NOMO-1 treated with DMSO at 0.1 percent for 48 hours (cell line): ENCODE results near the gene NINJ2.

Source experiments
- DNase-seq: peaks from one replicate; lab custom pipeline; 2025; ENCODE audit not compliant: unreplicated experiment; lab: John Stamatoyannopoulos, UW

Gene NINJ2

DNA sequence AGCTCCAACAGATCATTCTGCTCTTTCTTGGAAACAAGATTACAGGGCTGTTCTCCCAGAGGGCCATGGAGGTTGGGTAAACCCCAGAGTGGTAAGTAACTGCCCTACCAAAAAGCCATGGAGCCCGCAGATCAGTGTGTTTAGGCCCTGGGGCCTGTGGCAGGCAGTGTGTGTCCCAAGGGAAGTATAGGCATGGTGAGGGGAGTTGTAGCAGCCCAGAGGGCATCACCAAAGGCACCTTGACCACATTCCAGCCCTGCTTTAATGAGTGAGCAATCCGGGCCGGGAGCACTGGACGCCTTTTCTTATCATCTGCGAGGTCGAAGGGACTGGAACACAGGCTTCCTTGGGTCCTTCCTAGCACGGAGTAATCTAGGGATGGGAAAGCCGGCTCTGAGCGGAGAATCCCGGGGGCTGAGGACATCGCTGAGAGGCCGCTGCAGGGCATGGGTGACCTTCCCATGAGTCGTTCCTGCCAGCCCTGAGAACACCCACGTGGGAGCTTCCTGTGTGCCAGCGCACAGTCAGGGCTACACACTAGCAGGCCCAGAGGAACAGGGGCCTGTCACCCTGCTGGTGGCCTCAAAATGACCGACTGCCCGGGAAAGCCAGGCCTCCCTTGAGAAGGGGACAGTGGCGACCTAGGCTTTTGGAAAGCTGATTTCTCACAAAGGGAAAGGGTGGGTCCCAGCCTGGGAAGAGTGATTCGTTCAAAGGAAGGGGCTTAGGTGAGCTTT lies 91.3 kb downstream of the NINJ2 start:
- no peak for DNase-seq

DNA sequence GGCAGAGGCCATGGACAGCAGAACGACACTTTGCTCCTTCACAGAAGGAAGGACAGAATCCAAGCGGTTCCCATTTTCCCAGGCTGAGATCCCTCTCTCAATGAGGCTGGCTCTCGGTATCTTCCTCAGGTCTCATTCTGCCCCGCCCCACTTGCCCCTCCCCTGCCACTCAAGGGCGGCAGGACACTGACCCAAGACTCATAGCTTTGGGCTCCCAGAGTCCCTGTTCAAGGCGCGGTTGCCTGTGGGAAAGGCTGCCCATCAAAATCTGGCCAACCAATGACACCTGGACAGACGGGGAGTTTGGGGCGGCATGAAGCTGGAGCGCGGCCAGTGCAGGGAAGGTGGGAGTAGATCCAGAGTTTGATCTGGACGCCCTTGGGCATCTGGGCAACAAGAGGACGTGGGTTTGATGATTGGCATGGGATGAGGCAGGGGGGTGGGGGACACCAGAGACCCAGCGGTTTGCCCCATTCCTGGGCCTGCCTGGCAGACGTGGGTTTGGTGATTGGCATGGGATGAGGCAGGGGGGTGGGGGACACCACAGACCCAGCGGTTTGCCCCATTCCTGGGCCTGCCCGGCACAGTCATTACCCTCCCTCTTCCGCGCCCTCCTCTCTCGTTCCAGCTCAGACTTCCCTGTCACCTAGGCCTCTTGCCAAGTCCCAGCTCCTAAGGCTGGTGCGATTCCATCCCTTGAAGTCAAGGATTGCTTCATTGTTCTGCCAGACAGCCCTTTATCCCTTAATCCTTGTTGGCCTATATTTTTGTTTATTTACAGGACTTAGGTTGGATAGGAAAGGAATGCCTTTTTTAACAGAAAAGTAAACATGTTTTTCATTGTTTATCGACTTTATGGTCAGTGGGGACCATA lies 92.1 kb downstream of the NINJ2 start:
- no peak for DNase-seq

DNA sequence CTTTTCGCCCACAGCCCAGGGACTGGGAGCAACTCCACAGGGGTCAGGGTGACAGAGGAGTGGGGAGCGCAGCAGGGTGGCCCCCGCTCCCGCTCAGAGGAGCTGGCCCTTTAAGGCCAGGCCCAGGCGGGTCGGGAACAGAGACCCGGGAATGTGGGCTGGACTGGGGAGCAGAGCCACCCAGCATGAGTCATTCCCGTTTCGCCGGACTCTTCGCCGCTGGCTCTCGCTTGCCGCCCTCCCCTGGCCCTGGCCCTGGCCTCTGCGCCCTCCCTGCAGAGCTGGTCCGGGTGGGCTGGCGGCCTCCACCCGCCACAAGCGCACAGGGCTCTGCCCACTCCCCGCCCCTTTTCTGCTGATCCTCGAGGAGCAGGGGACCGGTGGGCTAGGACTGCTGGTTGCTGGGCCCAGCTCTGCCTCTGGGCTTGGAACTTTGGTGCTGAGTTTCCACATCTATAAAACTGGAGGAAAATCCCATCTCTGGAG lies 92.8 kb downstream of the NINJ2 start:
- no peak for DNase-seq

DNA sequence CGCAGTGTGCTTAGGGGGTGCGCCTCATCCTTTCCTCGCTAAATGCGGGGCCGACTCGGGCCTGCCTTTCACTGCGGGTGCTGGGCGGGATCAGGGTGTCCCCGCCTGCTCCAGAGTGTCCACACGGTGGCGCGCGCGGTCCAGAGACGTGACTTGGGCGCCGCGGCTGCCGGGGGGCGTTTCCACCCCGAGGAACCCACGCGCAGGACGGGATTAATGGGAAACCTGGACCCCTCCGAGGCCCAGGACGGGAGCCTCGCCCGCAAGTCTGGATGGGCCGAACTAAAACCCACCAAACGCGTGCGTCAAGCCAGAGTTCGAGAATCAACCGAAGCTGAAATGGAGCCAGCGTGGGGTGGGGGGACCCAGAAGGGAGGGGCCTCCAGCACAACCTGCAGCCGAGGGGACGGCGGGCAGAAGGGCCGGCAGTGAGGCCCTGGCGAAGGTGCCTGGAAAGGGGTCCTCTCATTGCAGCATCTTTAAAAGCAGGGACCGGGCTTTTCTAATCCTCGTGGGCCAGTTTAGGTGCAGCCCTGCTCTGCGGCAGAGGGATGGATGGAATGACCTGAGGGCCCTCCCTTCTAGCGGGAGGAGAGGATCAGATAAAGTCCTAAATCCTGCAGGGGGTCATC lies 93.3 kb downstream of the NINJ2 start:
- peak; percentile 62 for DNase-seq

DNA sequence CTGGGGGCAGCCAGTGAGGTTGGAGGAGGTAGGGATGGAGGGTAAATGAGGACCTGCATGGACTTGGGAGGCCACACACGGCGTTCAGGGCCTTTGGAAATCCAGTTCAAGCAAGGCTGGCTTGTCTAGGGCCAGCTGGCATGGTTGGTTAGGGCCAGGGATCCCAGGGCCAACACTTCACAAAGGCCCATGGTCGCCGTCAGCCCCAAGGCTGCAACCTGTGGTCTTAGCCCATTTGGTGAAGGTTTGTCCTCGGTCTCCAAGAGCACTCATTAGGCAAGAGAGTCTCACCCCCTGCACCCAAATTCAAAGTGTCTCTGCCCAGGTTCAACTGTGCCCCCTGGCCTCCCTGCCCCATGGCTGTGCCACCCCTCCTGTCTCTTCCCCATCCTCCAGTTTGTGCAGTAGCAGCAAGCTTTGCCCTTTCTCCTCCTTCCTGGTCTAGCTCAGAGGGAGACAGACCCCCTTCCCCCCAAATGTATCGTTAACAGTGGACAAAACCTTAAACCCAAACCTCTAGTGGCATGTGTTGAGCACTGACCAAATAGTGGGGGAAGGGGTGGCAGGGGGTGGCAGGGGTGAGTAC lies 94.1 kb downstream of the NINJ2 start:
- no peak for DNase-seq

GRCh38 chr12:568486-568885 lies 94.8 kb downstream of the NINJ2 start:
- DNase-seq: no peak

GRCh38 chr12:565589-566105 lies 97.6 kb downstream of the NINJ2 start:
- DNase-seq: no peak

DNA sequence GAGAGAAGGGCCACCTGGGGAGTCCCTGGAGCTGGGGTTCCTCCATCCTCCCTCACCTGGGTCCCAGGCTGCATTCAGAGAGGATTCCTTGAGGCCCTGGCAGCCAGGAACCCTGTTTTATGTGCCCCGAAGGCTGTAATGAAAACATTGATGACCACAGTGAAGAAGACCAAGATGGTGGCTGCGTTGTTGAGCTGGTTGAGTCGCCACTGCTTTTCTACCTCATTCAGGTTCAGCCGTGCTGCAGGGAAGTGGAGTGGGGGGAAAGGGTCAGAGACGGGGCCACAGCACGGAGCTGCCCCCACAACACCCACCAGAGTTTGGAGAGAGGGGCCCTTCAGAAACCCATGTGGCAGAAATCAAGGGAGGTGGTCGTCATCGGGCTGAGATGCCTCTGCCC lies 98.1 kb downstream of the NINJ2 start:
- DNase-seq: no peak

GRCh38 chr12:563787-564298 lies 99.4 kb downstream of the NINJ2 start:
- peak; percentile 19 for DNase-seq

- DNase-seq: peak; percentile 19
Measured at GRCh38 chr12:563250-563781, 99.9 kb downstream of the NINJ2 start.

GRCh38 chr12:562634-563033 lies 100.6 kb downstream of the NINJ2 start:
- DNase-seq: no peak

GRCh38 chr12:561908-562593 lies 101.2 kb downstream of the NINJ2 start:
- peak; percentile 84 for DNase-seq

DNA sequence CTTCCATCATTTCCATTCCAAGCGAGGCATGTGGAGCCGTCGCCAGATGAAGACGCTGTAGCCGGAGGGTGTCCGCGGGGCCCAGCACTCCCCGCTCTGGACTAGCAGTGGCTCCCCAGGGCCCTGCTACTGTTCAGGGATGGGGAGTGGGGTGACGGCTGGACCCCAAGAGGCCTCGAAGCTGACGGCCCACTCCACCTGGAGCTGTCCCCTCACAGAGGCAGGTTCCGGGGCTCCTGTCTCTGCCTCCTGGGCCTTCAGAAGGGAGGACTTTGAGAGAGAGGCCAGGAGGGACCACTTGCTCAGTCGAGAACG lies 101.9 kb downstream of the NINJ2 start:
- DNase-seq: no peak

GRCh38 chr12:560691-561390 lies 102.4 kb downstream of the NINJ2 start:
- no peak for DNase-seq

DNA sequence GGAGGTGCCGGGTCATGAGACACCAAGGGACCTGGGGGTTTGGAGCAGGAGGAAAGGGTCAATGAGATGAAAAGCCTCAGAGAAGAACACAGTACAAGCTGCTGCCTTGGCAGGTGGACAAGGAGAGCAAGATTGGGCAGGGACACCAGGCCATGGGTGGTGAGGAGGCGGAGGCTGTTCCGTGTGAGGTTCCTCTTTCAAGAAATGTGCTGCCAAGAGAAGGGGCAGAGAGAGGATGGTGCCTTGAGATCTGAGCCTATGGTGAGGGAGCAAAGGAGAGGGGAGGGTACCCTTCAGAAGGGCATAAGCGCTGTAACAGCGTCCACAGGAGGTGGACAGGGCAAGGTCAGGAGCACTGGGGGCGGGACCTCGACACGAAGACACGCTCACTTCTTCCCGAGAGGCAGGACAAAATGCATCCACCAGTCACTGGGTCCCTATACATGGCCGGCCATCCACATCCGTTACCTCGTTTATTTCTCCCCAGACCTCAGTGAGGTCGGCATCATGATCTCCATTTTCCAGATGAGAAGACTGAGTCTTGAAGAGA lies 103.3 kb downstream of the NINJ2 start:
- DNase-seq: peak; percentile 31

GRCh38 chr12:559208-559905 lies 103.9 kb downstream of the NINJ2 start:
- no peak for DNase-seq

- no peak for DNase-seq
Measured at GRCh38 chr12:558580-558979, 104.7 kb downstream of the NINJ2 start.

DNA sequence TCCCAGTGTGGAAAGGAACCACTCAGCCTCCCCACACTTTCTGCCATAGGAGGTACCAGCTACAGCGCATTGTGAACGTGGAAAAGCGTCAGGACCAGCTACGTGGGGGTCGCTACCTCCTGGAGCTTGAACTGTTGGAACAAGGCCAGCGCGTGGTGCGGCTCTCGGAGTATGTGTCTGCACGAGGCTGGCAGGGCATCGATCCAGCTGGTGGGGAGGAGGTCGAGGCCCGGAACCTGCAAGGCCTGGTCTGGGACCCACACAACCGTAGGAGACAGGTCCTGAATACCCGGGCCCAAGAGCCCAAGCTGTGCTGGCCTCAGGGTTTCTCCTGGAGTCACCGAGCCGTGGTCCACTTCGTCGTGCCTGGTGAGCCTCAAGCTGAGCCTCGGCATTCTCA lies 106.7 kb downstream of the NINJ2 start:
- DNase-seq: no peak

GRCh38 chr12:554001-554285 lies 109.3 kb downstream of the NINJ2 start:
- DNase-seq: no peak
